Keratinocyte (primary cell): ENCODE data around the gene MAGI1.

Experiments
- CTCF ChIP-seq, 3 experiments: IDR thresholded peaks in 1 of 3; conservative IDR thresholded peaks in 1 of 3; optimal IDR thresholded peaks in 1 of 3; 2 replicates in 2 of 3; 3 replicates in 1 of 3; pipeline versions ENCODE3 to v1.5.1; 2011; ENCODE audit warnings: low read length in 3 of 3, mild to moderate bottlenecking in 3 of 3, moderate library complexity in 2 of 3, control low read depth in 1 of 3, inconsistent platforms in 1 of 3; ENCODE audit not compliant: insufficient read depth in 2 of 3; ENCODE audit errors: extremely low read depth in 1 of 3
- EZH2 ChIP-seq: IDR thresholded peaks from one replicate; pipeline ENCODE4 v1.6.1; 2012; ENCODE audit warnings: inconsistent platforms, mild to moderate bottlenecking, low read length, moderate library complexity

DNA sequence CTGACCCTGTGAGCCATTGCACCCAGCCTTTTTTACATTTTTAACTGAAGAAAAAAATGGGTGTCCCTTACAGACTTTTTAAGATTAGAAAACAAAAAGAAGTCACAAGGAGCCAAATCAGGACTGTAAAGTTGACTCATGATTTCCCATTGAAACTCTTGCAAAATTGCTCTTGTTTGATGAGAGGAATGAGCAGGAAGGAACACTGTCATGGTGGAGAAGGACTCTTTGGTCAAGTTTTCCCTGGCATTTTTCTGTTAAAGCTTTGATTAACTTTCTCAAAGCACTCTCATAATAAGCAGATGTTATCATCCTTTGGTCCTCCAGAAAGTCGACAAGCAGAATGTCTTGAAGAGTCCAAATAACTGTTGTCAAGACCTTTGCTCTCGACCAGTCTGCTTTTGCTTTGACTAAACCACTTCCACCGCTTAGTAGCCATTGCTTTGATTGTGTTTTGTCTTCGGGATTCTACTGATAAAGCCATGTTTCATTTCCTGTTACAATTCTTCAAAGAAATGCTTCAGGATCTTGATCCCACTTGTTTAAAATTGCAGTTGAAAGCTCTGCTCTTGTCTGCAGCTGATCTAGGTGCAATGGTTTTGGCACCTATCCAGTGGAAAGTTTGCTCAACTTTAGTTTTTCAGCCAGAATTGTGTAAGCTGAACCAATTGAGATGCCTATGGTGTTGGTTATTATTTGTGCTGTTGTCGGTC lies 369.4 kb downstream of the MAGI1 start:
- TF ChIP-seq CTCF (optimal IDR thresholded peaks at IDR 0.05 in 1 of 3, IDR thresholded peaks at IDR 0.05 in 1 of 3, conservative IDR thresholded peaks at IDR 0.05 in 1 of 3; ENCODE audit: extremely low read depth in 1 of 3, insufficient read depth in 2 of 3, low read length in 3 of 3) (no peak), EZH2 (no peak)
